K562 (cell line): ENCODE data around the gene FAM72B. TPM values are rescaled to one million over a fixed set of nuclear protein-coding genes. Genes with fewer than 3 reads are reported as not detected.
"Not testable (repeated sequence)": the region's sequence is repeated elsewhere in the genome, so short reads cannot be mapped to it uniquely, and the experiment has no call there.

Experiments used
- ATAC-seq: fragments of 200-7000 bp; cut with Tn5 transposase; 3 replicates; pipeline ENCODE4 v1.9.1; 2020; ENCODE audit warnings: moderate library complexity
- BruUV-seq: library from RNA; stranded (reverse); fragments of 400-500 nt; replicated peaks from 2 replicates; lab custom pipeline; 2021; lab: Mats Ljungman, UMichigan
- CTCF ChIA-PET: fragments of 300-600 bp; formaldehyde crosslinking; extraction: SDS; loops from one replicate; lab custom pipeline; 2021; ENCODE audit warnings: low intra/inter-chr PET ratio; lab: Yijun Ruan, JAX
- POLR2A ChIA-PET: fragments of 300-600, 350-650 bp; sonication (Branson Sonifier 250); formaldehyde crosslinking; extraction: SDS; loops from one replicate; lab custom pipeline; 2021; ENCODE audit warnings: antibody characterized with exemption, inconsistent platforms; lab: Yijun Ruan, JAX
- DNase-seq, 4 experiments: peaks; one replicate each; pipeline versions ENCODE4 v3.0.0 to v3.0.0-alpha.2; 2011 to 2018; ENCODE audit warnings: low spot score in 3 of 4, mixed read lengths in 3 of 4; ENCODE audit errors: extremely low read depth in 1 of 4
- FAIRE-seq: peaks from 2 replicates; lab custom pipeline; 2011; peaks lifted over from hg19 to GRCh38; lab: Jason Lieb, UNC
- H2AFZ ChIP-seq: 2 replicates; pipeline ENCODE4 v1.6.0; 2011; ENCODE audit warnings: low read depth, low read length, control low read depth, inconsistent platforms
- H3K27ac ChIP-seq: fragments of 200-600 bp; 3 replicates; pipeline ENCODE4 v1.8.0; 2011; ENCODE audit warnings: low read depth, mild to moderate bottlenecking, control low read depth, inconsistent platforms, low read length, moderate library complexity, mixed read lengths; ENCODE audit errors: extremely low read depth
- H3K27me3 ChIP-seq, 2 experiments: fragments of 300-600 bp in 1 of 2; 2 replicates in 1 of 2; 3 replicates in 1 of 2; pipeline versions ENCODE4 v1.6.0 to v1.8.0; 2011; ENCODE audit warnings: inconsistent platforms in 2 of 2, low read length in 2 of 2, mild to moderate bottlenecking in 1 of 2, mixed read lengths in 1 of 2, moderate library complexity in 1 of 2; ENCODE audit not compliant: control insufficient read depth in 2 of 2, insufficient read depth in 2 of 2
- H3K36me3 ChIP-seq: fragments of 300-600 bp; 3 replicates; pipeline ENCODE4 v1.8.0; 2011; ENCODE audit warnings: mild to moderate bottlenecking, low read length, inconsistent platforms; ENCODE audit not compliant: control insufficient read depth, insufficient read depth
- H3K4me1 ChIP-seq, 2 experiments: fragments of 200-600 bp in 1 of 2; replicated peaks in 1 of 2; 2 replicates in 1 of 2; 3 replicates in 1 of 2; pipeline versions ENCODE4 v1.5.1 to v1.8.0; 2011; ENCODE audit warnings: inconsistent platforms in 2 of 2, low read length in 2 of 2, mild to moderate bottlenecking in 1 of 2, mixed read lengths in 1 of 2, moderate library complexity in 1 of 2; ENCODE audit not compliant: control insufficient read depth in 2 of 2, insufficient read depth in 2 of 2
- H3K4me2 ChIP-seq: 2 replicates; pipeline ENCODE4 v1.6.1; 2011; ENCODE audit warnings: low read length, control low read depth, inconsistent platforms, mixed read lengths; ENCODE audit not compliant: insufficient read depth
- H3K4me3 ChIP-seq: fragments of 200-600 bp; sonication (generic), shearing (Covaris generic); 2 replicates; pipeline ENCODE4 v1.5.1; 2016; ENCODE audit warnings: control low read depth, inconsistent platforms
- H3K79me2 ChIP-seq: fragments of 200-600 bp; 3 replicates; pipeline ENCODE4 v1.8.0; 2011; ENCODE audit warnings: low read length, inconsistent platforms; ENCODE audit not compliant: control insufficient read depth, insufficient read depth
- H3K9ac ChIP-seq, 2 experiments: 2 replicates each; pipeline versions ENCODE4 v1.6.0 to v1.6.1; 2011; ENCODE audit warnings: low read depth in 2 of 2, low read length in 2 of 2, control low read depth in 1 of 2, inconsistent platforms in 1 of 2, mild to moderate bottlenecking in 1 of 2, mixed read lengths in 1 of 2; ENCODE audit not compliant: insufficient read depth in 1 of 2
- H3K9me1 ChIP-seq: one replicate; pipeline ENCODE4 v1.6.0; 2011; ENCODE audit warnings: inconsistent platforms, mild to moderate bottlenecking, low read length, moderate library complexity; ENCODE audit not compliant: control insufficient read depth, insufficient read depth
- H3K9me3 ChIP-seq: replicated peaks from 2 replicates; pipeline ENCODE4 v1.5.1; 2011; ENCODE audit warnings: low read depth, low read length, inconsistent platforms; ENCODE audit not compliant: control insufficient read depth, insufficient read depth
- H4K20me1 ChIP-seq: replicated peaks from 2 replicates; pipeline ENCODE4 v1.6.1; 2011; ENCODE audit warnings: low read length, inconsistent platforms, mixed read lengths; ENCODE audit not compliant: control insufficient read depth, insufficient read depth
- POLR2G ChIP-seq: fragments of 200-400 bp; formaldehyde crosslinking; IDR thresholded peaks from 2 replicates; pipeline ENCODE4 v1.6.1; 2017; ENCODE audit warnings: low read depth, mild to moderate bottlenecking, antibody characterized with exemption, low read length, moderate library complexity
- RBFOX2 ChIP-seq: fragments of 200-400 bp; formaldehyde crosslinking; IDR thresholded peaks from 2 replicates; pipeline ENCODE4 v1.6.1; 2017; ENCODE audit warnings: low read depth, mild to moderate bottlenecking, low read length, moderate library complexity
- SAP30 ChIP-seq: fragments of 200-600 bp; sonication (generic); IDR thresholded peaks from 2 replicates; pipeline ENCODE4 v1.6.1; 2012; ENCODE audit warnings: borderline replicate concordance, low read depth, mild to moderate bottlenecking, moderate library complexity, low read length, control low read depth, inconsistent platforms; ENCODE audit not compliant: insufficient read depth, poor library complexity, severe bottlenecking
- WGBS: fragments of 100-300 bp; shearing (Covaris generic); methylation state at CpG from one replicate; pipeline ENCODE4 v1.1.6; 2016; ENCODE audit warnings: low coverage, mixed read lengths; ENCODE audit not compliant: insufficient coverage; ENCODE audit errors: missing lambda C conversion rate; 5-methylcytosine and 5-hydroxymethylcytosine counted together
- in situ Hi-C: fragments of 300-500 bp; cut with MboI; formaldehyde crosslinking; loops from 4 replicates; pipeline ENCODE4 v1.15.0; 2018; ENCODE audit warnings: inconsistent platforms, mixed read lengths
- intact Hi-C: fragments of 100-400 bp; cut with micrococcal nuclease; formaldehyde crosslinking; loops from 2 replicates; pipeline ENCODE4 v1.14.2; 2022
- polyA plus RNA-seq, 8 experiments: library from polyadenylated mRNA; depleted of rRNA in 4 of 8; stranded (reverse) in 5 of 8; unstranded in 3 of 8; fragments of >200 nt; fragmentation: Nextera tagmentation in 2 of 8; fragmentation: Illumina TruSeq in 1 of 8; extraction: Ambion mirVana in 2 of 8; extraction: Trizol in 1 of 8; gene quantifications; 2 replicates each; pipeline versions ENCODE4 v1.2.1 to v1.2.3, GENCODE V29; 2011 to 2014; ENCODE audit warnings: inconsistent platforms in 1 of 8, missing spikeins in 1 of 8
- total RNA-seq, 7 experiments: library from RNA; depleted of rRNA in 6 of 7; stranded (reverse); fragments of >200 nt in 6 of 7; fragmentation: Illumina TruSeq in 2 of 7; extraction: Trizol in 2 of 7; gene quantifications; 2 replicates each; pipeline versions ENCODE4 v1.2.1 to v1.2.3, GENCODE V29; 2011 to 2021; ENCODE audit warnings: low replicate concordance in 1 of 7

The FAM72B gene
- total and polyA plus RNA-seq, 9 of the 15 experiments (the other 6 are each of a cell fraction or from before 2014, with no cell fraction given) = 11.8 to 61.7 (median 31.5) TPM

GRCh38 chr1:121183867-121184266, 273 bp downstream of the FAM72B start:
- CTCF ChIA-PET, H3K27me3 ChIP-seq, POLR2A ChIA-PET, FAIRE-seq, H3K9me3 ChIP-seq, H3K9me1 ChIP-seq, H3K4me1 ChIP-seq, H4K20me1 ChIP-seq, in situ Hi-C loops, intact Hi-C loops, H3K36me3 ChIP-seq, BruUV-seq, H3K79me2 ChIP-seq: not testable (repeated sequence)
- WGBS = no CpG with 5 or more reads among the region's 31 CpGs
- DNase-seq (peak in 1 of 4 experiments; percentile 3), ATAC-seq (peak; percentile 2; the same call in 1 of the 3 replicates)
- Histone ChIP-seq H3K4me2 (peak overlapping the region; percentile 55; the same call in 1 of the 2 replicates), H3K4me3 (peak overlapping the region; percentile 55), H2AFZ (0 out of 2 replicates have a peak overlapping the region, but pooled peaks have one; percentile 62), H3K9ac (peak overlapping the region; percentile 60 to 62; a peak in 2 of 4 replicates), H3K27ac (peak overlapping the region; percentile 67)
- peak; percentile 53 for TF ChIP-seq POLR2G
- TF ChIP-seq SAP30 = peak; percentile 76
- TF ChIP-seq RBFOX2 = peak; percentile 50; the same call in 1 of the 2 replicates

- H3K27ac ChIP-seq, intact Hi-C loops, in situ Hi-C loops, CTCF ChIA-PET, H3K9me3 ChIP-seq, DNase-seq, POLR2A ChIA-PET, H3K9me1 ChIP-seq, BruUV-seq, FAIRE-seq, H3K36me3 ChIP-seq, H3K9ac ChIP-seq, H2AFZ ChIP-seq, H3K79me2 ChIP-seq, H3K4me3 ChIP-seq, H3K4me1 ChIP-seq, H3K27me3 ChIP-seq, H3K4me2 ChIP-seq, ATAC-seq, H4K20me1 ChIP-seq: not testable (repeated sequence)
Observed at GRCh38 chr1:121178197-121178596, 5.9 kb downstream of the FAM72B start.

- H3K27me3 ChIP-seq, BruUV-seq, ATAC-seq, H3K9ac ChIP-seq, H3K79me2 ChIP-seq, in situ Hi-C loops, POLR2A ChIA-PET, CTCF ChIA-PET, DNase-seq, H3K9me1 ChIP-seq, H2AFZ ChIP-seq, H3K36me3 ChIP-seq, H3K4me1 ChIP-seq, H3K27ac ChIP-seq, H3K4me2 ChIP-seq, intact Hi-C loops, H3K9me3 ChIP-seq, H4K20me1 ChIP-seq, H3K4me3 ChIP-seq, FAIRE-seq: not testable (repeated sequence)
- 100% methylated on average over 2 of the region's 2 CpGs for WGBS
Observed at GRCh38 chr1:121176649-121177048, 7.5 kb downstream of the FAM72B start.
